Lower leg skin (tissue), 4 donors: ENCODE results near the gene USP31. TPM values are rescaled to one million over a fixed set of nuclear protein-coding genes. Genes with fewer than 3 reads are reported as not detected.
"Not testable (repeated sequence)": the region's sequence is repeated elsewhere in the genome, so short reads cannot be mapped to it uniquely, and the experiment has no call there.

Experiments used
- DNase-seq, 2 donors: peaks; one replicate each; pipeline ENCODE4 v3.0.0-alpha.2; 2019; ENCODE audit warnings: low spot score in 2 of 2
- H3K4me3 ChIP-seq: fragments of 200-600 bp; sonication (generic); 2 replicates; pipeline ENCODE4 v1.5.1; 2017; ENCODE audit warnings: mild to moderate bottlenecking, low read depth; ENCODE audit not compliant: poor library complexity, severe bottlenecking
- CTCF ChIP-seq, 3 donors: fragments of 450-650 bp; IDR thresholded peaks; one replicate each; pipeline ENCODE4 v1.5.1; 2016; ENCODE audit warnings: antibody characterized with exemption in 3 of 3, mild to moderate bottlenecking in 3 of 3, moderate library complexity in 2 of 3
- POLR2A ChIP-seq, 2 donors: fragments of 450-650 bp; IDR thresholded peaks; one replicate each; pipeline ENCODE4 v1.6.1; 2016 to 2017; ENCODE audit warnings: antibody characterized with exemption in 2 of 2, mild to moderate bottlenecking in 1 of 2, moderate library complexity in 1 of 2
- WGBS, 2 donors: methylation state at CpG; one replicate each; pipeline ENCODE4 v1.1.5; 2018; 5-methylcytosine and 5-hydroxymethylcytosine counted together
- intact Hi-C: fragments of 100-400 bp; cut with DNase I; formaldehyde crosslinking; loops from one replicate; pipeline ENCODE4 v1.15.0; 2023; ENCODE audit warnings: low total_unique reads
- total RNA-seq, 4 donors: library from RNA; depleted of rRNA; stranded (reverse); fragments of >200 nt; gene quantifications; one replicate each; pipeline ENCODE4 v1.1.0, GENCODE V29; 2016

The USP31 gene
- total RNA-seq, 4 donors from 2014 or later: 11.3 to 41.1 (median 15.6) TPM

DNA sequence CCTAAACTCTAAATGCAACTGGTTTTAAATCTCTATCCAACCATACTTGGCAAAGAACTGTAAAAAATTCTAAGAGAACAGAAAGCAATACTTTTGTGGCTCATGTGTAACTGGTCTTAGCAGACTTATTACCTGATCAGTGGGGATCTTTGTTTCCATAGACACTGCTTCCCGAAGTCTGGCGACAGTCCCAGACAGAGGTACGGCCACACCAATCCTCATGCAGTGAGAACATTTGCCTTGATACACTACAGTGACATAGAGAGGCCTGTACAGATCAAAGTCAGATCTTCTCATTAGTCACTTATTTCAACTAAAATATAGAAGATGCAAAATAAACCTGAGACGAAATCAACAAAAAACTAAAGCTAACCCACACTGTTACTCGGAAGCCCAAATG is 43.9 kb downstream of the USP31 start:
- TF ChIP-seq CTCF (IDR thresholded peaks at IDR 0.05): no peak
- no peak for TF ChIP-seq POLR2A (IDR thresholded peaks at IDR 0.05)
- intact Hi-C loops: no loop called here
- 69 to 74% methylated on average over 5 of the region's 5 CpGs for WGBS, 2 donors
- no peak overlapping the region for H3K4me3 ChIP-seq
- no peak for DNase-seq

DNA sequence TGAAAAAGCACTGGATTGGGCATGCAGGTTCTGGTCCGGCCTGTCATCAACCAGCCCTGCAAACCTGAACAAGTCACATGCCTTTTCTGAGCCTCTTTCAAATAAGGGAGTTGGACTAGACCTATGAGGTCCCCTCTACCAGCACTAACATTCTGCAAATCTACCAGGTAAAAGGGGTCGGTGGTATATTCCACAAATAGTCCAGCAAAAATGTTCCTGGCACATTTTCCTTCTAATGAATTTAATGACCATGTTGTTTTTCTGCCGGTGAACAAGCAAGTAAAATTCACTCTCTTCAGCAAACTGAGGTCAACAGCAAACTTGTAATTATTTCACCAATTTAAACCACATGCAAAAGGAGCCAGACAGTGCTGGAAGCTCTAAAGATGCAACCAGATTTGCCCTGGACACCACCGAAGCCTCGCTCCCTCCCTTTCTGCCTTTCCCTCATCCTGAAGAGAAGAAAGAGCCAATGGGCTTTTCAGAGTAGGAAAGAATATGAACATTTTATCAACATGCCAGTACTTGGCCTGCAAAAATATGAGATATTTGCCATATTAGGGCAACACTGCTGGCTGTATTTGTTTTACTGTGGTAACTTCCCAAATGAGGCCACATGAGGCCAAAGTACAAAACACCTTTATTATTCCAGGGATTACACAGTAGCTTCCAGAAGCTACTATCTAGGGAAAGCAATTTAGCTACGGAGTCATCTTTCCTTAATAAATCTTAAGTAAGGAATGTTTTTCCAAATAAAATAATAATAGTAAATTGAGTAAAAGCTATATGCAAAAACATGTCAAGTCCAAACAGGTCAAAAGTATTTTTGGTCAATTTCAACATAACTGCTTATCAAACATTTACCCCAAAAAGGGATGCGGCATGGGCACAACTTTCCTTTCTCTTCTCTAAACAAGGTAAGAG is 45.0 kb downstream of the USP31 start:
- no peak for TF ChIP-seq CTCF (IDR thresholded peaks at IDR 0.05)
- TF ChIP-seq POLR2A (IDR thresholded peaks at IDR 0.05): no peak
- WGBS, 2 donors: 85 to 88% methylated on average over 7 of the region's 7 CpGs
- H3K4me3 ChIP-seq: no peak overlapping the region
- DNase-seq: no peak
- intact Hi-C loops: no loop called here

- TF ChIP-seq CTCF (IDR thresholded peaks at IDR 0.05) (no peak), POLR2A (IDR thresholded peaks at IDR 0.05) (no peak)
- no peak for DNase-seq
- intact Hi-C loops: no loop called here
- H3K4me3 ChIP-seq: no peak overlapping the region
- 46 to 55% methylated on average over 3 of the region's 3 CpGs for WGBS, 2 donors
These were observed 45.6 kb downstream of the USP31 start for GRCh38 chr16:23103603-23104002.

- H3K4me3 ChIP-seq: no peak overlapping the region
- DNase-seq: no peak
- intact Hi-C loops: no loop called here
- TF ChIP-seq POLR2A (IDR thresholded peaks at IDR 0.05) (no peak), CTCF (IDR thresholded peaks at IDR 0.05) (no peak)
- 88 to 90% methylated on average over 5 of the region's 5 CpGs for WGBS, 2 donors
These were observed 48.2 kb downstream of the USP31 start for GRCh38 chr16:23101012-23101550.

DNA sequence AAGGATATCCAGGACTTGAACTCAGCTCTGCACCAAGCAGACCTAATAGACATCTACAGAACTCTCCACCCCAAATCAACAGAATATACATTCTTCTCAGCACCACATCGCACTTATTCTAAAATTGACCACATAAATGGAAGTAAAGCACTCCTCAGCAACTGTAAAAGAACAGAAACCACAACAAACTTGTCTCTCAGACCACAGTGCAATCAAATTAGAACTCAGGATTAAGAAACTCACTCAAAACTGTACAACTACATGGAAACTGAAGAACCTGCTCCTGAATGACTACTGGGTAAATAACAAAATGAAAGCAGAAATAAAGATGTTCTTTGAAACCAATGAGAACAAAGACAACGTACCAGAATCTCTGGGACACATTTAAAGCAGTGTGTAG is 52.8 kb downstream of the USP31 start:
- intact Hi-C loops, H3K4me3 ChIP-seq, DNase-seq: not testable (repeated sequence)
- WGBS, 2 donors: 81 to 83% methylated on average over 2 of the region's 2 CpGs

- WGBS, 2 donors: 93 to 97% methylated on average over 5 of the region's 5 CpGs
These were observed 55.1 kb downstream of the USP31 start for GRCh38 chr16:23094136-23094535.

DNA sequence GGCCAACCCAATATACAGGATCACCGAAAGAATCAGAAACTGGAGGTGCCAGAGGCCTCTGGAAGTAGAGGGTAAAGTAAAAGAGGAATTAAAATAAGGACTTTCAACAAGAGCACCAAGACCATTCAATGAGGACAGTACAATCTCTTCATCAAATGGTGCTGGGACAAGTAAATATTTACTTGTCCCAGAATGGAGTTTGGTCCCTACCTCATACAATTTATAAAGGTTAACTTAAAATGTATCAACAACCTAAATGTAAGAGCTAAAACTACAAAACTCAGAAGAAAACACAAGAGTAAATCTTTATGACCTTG is 56.5 kb downstream of the USP31 start:
- intact Hi-C loops: no loop called here
- H3K4me3 ChIP-seq: no peak overlapping the region
- no peak for TF ChIP-seq POLR2A (IDR thresholded peaks at IDR 0.05)
- no peak for TF ChIP-seq CTCF (IDR thresholded peaks at IDR 0.05)
- WGBS, 2 donors: 97 to 100% methylated on average over 1 of the region's 1 CpG
- DNase-seq: no peak

More at GRCh38 chr16:23094136-23094535, 55.1 kb downstream of the USP31 start:
- DNase-seq, H3K4me3 ChIP-seq, intact Hi-C loops: not testable (repeated sequence)
